GM12865 (cell line): ENCODE results near the gene TEX50.

Experiments used
- DNase-seq: peaks from one replicate; pipeline ENCODE4 v3.0.0; 2010; ENCODE audit warnings: low read depth
- H3K4me3 ChIP-seq: 2 replicates; pipeline ENCODE4 v1.5.1; 2011; ENCODE audit warnings: mild to moderate bottlenecking, low read depth, low read length, control low read depth
- CTCF ChIP-seq: IDR thresholded peaks from 2 replicates; pipeline ENCODE4 v1.5.1; 2011; ENCODE audit warnings: low read length, control low read depth, low read depth, inconsistent platforms; ENCODE audit not compliant: insufficient read depth; ENCODE audit errors: missing control alignments

TEX50 gene

GRCh38 chr1:173646656-173647055 is 11.5 kb downstream of the TEX50 start:
- no peak for TF ChIP-seq CTCF
- no peak for DNase-seq

GRCh38 chr1:173648880-173649605 is 13.9 kb downstream of the TEX50 start:
- no peak overlapping the region for H3K4me3 ChIP-seq
- no peak for DNase-seq
- no peak for TF ChIP-seq CTCF

More at GRCh38 chr1:173646656-173647055, 11.5 kb downstream of the TEX50 start:
- no peak overlapping the region for H3K4me3 ChIP-seq

- no peak for DNase-seq
- TF ChIP-seq CTCF = no peak
- no peak overlapping the region for H3K4me3 ChIP-seq
These were observed 25.2 kb downstream of the TEX50 start for GRCh38 chr1:173660306-173660705.

GRCh38 chr1:173661271-173661670 is 26.1 kb downstream of the TEX50 start:
- no peak for DNase-seq
- H3K4me3 ChIP-seq = no peak overlapping the region
- TF ChIP-seq CTCF = no peak

- TF ChIP-seq CTCF = no peak
- DNase-seq = no peak
- H3K4me3 ChIP-seq = no peak overlapping the region
These were observed 26.6 kb downstream of the TEX50 start for GRCh38 chr1:173661763-173662162.

- no peak overlapping the region for H3K4me3 ChIP-seq
- TF ChIP-seq CTCF = no peak
- DNase-seq = no peak
These were observed 28.0 kb downstream of the TEX50 start for GRCh38 chr1:173663159-173663558.

GRCh38 chr1:173666646-173667045 is 31.5 kb downstream of the TEX50 start:
- no peak overlapping the region for H3K4me3 ChIP-seq
- DNase-seq = no peak
- TF ChIP-seq CTCF = no peak
